H9 (cell line): Measurements from ENCODE around the gene FIGNL2. TPM values are rescaled to one million over a fixed set of nuclear protein-coding genes. Genes with fewer than 3 reads are reported as not detected.

Experiments
- DNase-seq: peaks from one replicate; pipeline ENCODE4 v3.0.0-alpha.2; 2017
- H2AFZ ChIP-seq: one replicate; pipeline ENCODE4 v1.6.1; 2013; ENCODE audit warnings: mild to moderate bottlenecking, low read length, control low read depth, moderate library complexity
- H2AK5ac ChIP-seq: 2 replicates; pipeline ENCODE4 v1.6.1; 2013; ENCODE audit warnings: low read length, control low read depth, mixed read lengths; ENCODE audit not compliant: insufficient read length
- H2BK120ac ChIP-seq: one replicate; pipeline ENCODE4 v1.6.1; 2013; ENCODE audit warnings: low read depth, mild to moderate bottlenecking, low read length, control low read depth, inconsistent platforms; ENCODE audit not compliant: poor library complexity, severe bottlenecking
- H2BK12ac ChIP-seq: 2 replicates; pipeline ENCODE4 v1.6.1; 2013; ENCODE audit warnings: low read length, control low read depth, mixed read lengths, low read depth; ENCODE audit not compliant: insufficient read length
- H2BK15ac ChIP-seq: 2 replicates; pipeline ENCODE4 v1.6.1; 2013; ENCODE audit warnings: low read depth, low read length, control low read depth
- H2BK20ac ChIP-seq: one replicate; pipeline ENCODE4 v1.6.1; 2013; ENCODE audit warnings: low read depth, mild to moderate bottlenecking, low read length, control low read depth, inconsistent platforms; ENCODE audit not compliant: poor library complexity, severe bottlenecking
- H2BK5ac ChIP-seq: 2 replicates; pipeline ENCODE4 v1.6.1; 2013; ENCODE audit warnings: low read length, control low read depth, mixed read lengths; ENCODE audit not compliant: insufficient read length
- H3K14ac ChIP-seq: 2 replicates; pipeline ENCODE4 v1.6.1; 2013; ENCODE audit warnings: low read length, control low read depth; ENCODE audit not compliant: insufficient read depth
- H3K18ac ChIP-seq: 2 replicates; pipeline ENCODE4 v1.6.1; 2013; ENCODE audit warnings: low read depth, mild to moderate bottlenecking, mixed read lengths, low read length, control low read depth; ENCODE audit not compliant: insufficient read length
- H3K23ac ChIP-seq: 2 replicates; pipeline ENCODE4 v1.6.1; 2013; ENCODE audit warnings: low read length, control low read depth, mixed read lengths, low read depth; ENCODE audit not compliant: insufficient read length
- H3K23me2 ChIP-seq: 2 replicates; pipeline ENCODE4 v1.6.1; 2013; ENCODE audit warnings: low read depth, mild to moderate bottlenecking, mixed read lengths, low read length, control low read depth; ENCODE audit not compliant: insufficient read length, poor library complexity, severe bottlenecking
- H3K27ac ChIP-seq: 2 replicates; pipeline ENCODE4 v1.5.1; 2013; ENCODE audit warnings: low read length, control low read depth, mixed read lengths, low read depth; ENCODE audit not compliant: insufficient read length
- H3K27me3 ChIP-seq: 2 replicates; pipeline ENCODE4 v1.6.1; 2013; ENCODE audit warnings: low read length, control low read depth, inconsistent platforms; ENCODE audit not compliant: insufficient read depth
- H3K4ac ChIP-seq: 2 replicates; pipeline ENCODE4 v1.6.1; 2013; ENCODE audit warnings: low read depth, mild to moderate bottlenecking, control low read depth, inconsistent platforms, low read length, moderate library complexity
- H3K4me1 ChIP-seq: 2 replicates; pipeline ENCODE4 v1.6.1; 2013; ENCODE audit warnings: low read length, control low read depth, inconsistent platforms; ENCODE audit not compliant: insufficient read depth
- H3K4me2 ChIP-seq: 2 replicates; pipeline ENCODE4 v1.6.1; 2013; ENCODE audit warnings: low read length, control low read depth, mixed read lengths; ENCODE audit not compliant: insufficient read length, insufficient read depth
- H3K56ac ChIP-seq: 2 replicates; pipeline ENCODE4 v1.6.1; 2013; ENCODE audit warnings: low read depth, mild to moderate bottlenecking, mixed read lengths, low read length, control low read depth; ENCODE audit not compliant: insufficient read length
- H3K79me1 ChIP-seq: 2 replicates; pipeline ENCODE4 v1.6.1; 2013; ENCODE audit warnings: low read depth, mild to moderate bottlenecking, moderate library complexity, low read length, control low read depth, inconsistent platforms; ENCODE audit not compliant: insufficient read depth, poor library complexity, severe bottlenecking
- H3K79me2 ChIP-seq: 2 replicates; pipeline ENCODE4 v1.6.1; 2013; ENCODE audit warnings: low read length, control low read depth, inconsistent platforms; ENCODE audit not compliant: insufficient read depth
- H3K9ac ChIP-seq: 2 replicates; pipeline ENCODE4 v1.6.1; 2013; ENCODE audit warnings: low read length, control low read depth, mixed read lengths; ENCODE audit not compliant: insufficient read length; ENCODE audit errors: extremely low read depth
- H3K9me3 ChIP-seq: one replicate; pipeline ENCODE4 v1.6.1; 2013; ENCODE audit warnings: low read depth, low read length, inconsistent platforms; ENCODE audit not compliant: control insufficient read depth
- H3T11ph ChIP-seq: one replicate; pipeline ENCODE4 v1.6.1; 2013; ENCODE audit warnings: mild to moderate bottlenecking, low read length, control low read depth, inconsistent platforms
- H4K20me1 ChIP-seq: one replicate; pipeline ENCODE4 v1.6.1; 2013; ENCODE audit not compliant: control insufficient read depth, insufficient read length, insufficient read depth
- H4K5ac ChIP-seq: 2 replicates; pipeline ENCODE4 v1.6.1; 2013; ENCODE audit warnings: low read depth, mild to moderate bottlenecking, mixed read lengths, low read length, control low read depth; ENCODE audit not compliant: insufficient read length
- H4K8ac ChIP-seq: replicated peaks from 2 replicates; pipeline ENCODE4 v1.6.1; 2013; ENCODE audit warnings: low read length, control low read depth, mixed read lengths, low read depth; ENCODE audit not compliant: insufficient read length
- H4K91ac ChIP-seq: 2 replicates; pipeline ENCODE4 v1.6.1; 2013; ENCODE audit warnings: low read depth, mild to moderate bottlenecking, moderate library complexity, mixed read lengths, low read length, control low read depth; ENCODE audit not compliant: insufficient read length
- H3K27ac Mint-ChIP-seq, 3 experiments: 2 replicates in 2 of 3; 3 replicates in 1 of 3; pipeline ENCODE4 v1.8.0; 2020 to 2021; ENCODE audit warnings: mixed read lengths in 3 of 3, mild to moderate bottlenecking in 1 of 3, moderate library complexity in 1 of 3
- H3K27me3 Mint-ChIP-seq: 2 replicates; pipeline ENCODE4 v1.8.0; 2021; ENCODE audit warnings: low read depth, mild to moderate bottlenecking, moderate library complexity, mixed read lengths
- H3K36me3 Mint-ChIP-seq, 3 experiments: 2 replicates in 2 of 3; 3 replicates in 1 of 3; pipeline ENCODE4 v1.8.0; 2020 to 2021; ENCODE audit warnings: low read depth in 3 of 3, mixed read lengths in 3 of 3; ENCODE audit not compliant: insufficient read depth in 1 of 3
- H3K4me1 Mint-ChIP-seq, 2 experiments: 2 replicates each; pipeline ENCODE4 v1.8.0; 2020; ENCODE audit warnings: mixed read lengths in 2 of 2
- H3K4me3 Mint-ChIP-seq, 2 experiments: 2 replicates in 1 of 2; 3 replicates in 1 of 2; pipeline ENCODE4 v1.8.0; 2020 to 2021; ENCODE audit warnings: mild to moderate bottlenecking in 2 of 2, mixed read lengths in 2 of 2, moderate library complexity in 1 of 2
- H3K9me3 Mint-ChIP-seq, 2 experiments: 2 replicates in 1 of 2; 3 replicates in 1 of 2; pipeline ENCODE4 v1.8.0; 2020; ENCODE audit warnings: mild to moderate bottlenecking in 2 of 2, mixed read lengths in 2 of 2, moderate library complexity in 1 of 2
- WGBS: extraction: QIAGEN DNeasy Blood & Tissue Kit; methylation state at CpG from one replicate; pipeline ENCODE4 v1.1.7; 2013; ENCODE audit warnings: missing lambda C conversion rate, low lambda C conversion rate, mixed read lengths; ENCODE audit not compliant: insufficient read length; ENCODE audit errors: extremely low coverage; 5-methylcytosine and 5-hydroxymethylcytosine counted together
- total RNA-seq: library from RNA; stranded (reverse); gene quantifications from 2 replicates; pipeline ENCODE4 v1.2.1, GENCODE V29; 2021
- TF ChIP-seq, protein P1 (sequence below): fragments of 200-600 bp; sonication (generic); conservative IDR thresholded peaks from 3 replicates; pipeline ENCODE4 v1.8.0; 2021; ENCODE audit warnings: antibody characterized with exemption, mild to moderate bottlenecking

Gene FIGNL2
- total RNA-seq, 1 experiment from 2014 or later, result 19.7 TPM

GRCh38 chr12:51852404-51853137 lies 4.1 kb upstream of the FIGNL2 start:
- Histone ChIP-seq H3K56ac (no peak overlapping the region), H3T11ph (no peak overlapping the region), H2BK20ac (no peak overlapping the region), H2BK5ac (no peak overlapping the region), H3K18ac (no peak overlapping the region), H3K27ac (no peak overlapping the region), H3K4me1 (no peaks in the 10 kb centered on the region; the same call in 1 of the 2 replicates), H3K23ac (no peak overlapping the region), H3K4me2 (no peak overlapping the region), H3K79me2 (no peaks in the 10 kb centered on the region), H3K4ac (no peak overlapping the region), H4K91ac (no peak overlapping the region), H2BK12ac (no peak overlapping the region), H2BK15ac (no peak overlapping the region), H4K8ac (no peak overlapping the region), H3K14ac (no peak overlapping the region), H3K9me3 (no peaks in the 10 kb centered on the region), H2BK120ac (no peak overlapping the region), H3K79me1 (no peaks in the 10 kb centered on the region), H4K20me1 (no peaks in the 10 kb centered on the region), H2AK5ac (no peak overlapping the region), H3K9ac (no peak overlapping the region), H3K27me3 (peaks cover 23% of the 10 kb centered on the region; the same call in 1 of the 2 replicates), H2AFZ (no peak overlapping the region), H3K23me2 (peaks cover 16% of the 10 kb centered on the region), H4K5ac (no peak overlapping the region)
- peaks cover 0 to 2% (median 0%) of the 10 kb centered on the region in 3 experiments; a peak in 2 of 7 replicates for H3K36me3 Mint-ChIP-seq
- H3K27me3 Mint-ChIP-seq, result peaks cover 62% of the 10 kb centered on the region
- H3K4me3 Mint-ChIP-seq, result no peak overlapping the region
- no peaks in the 10 kb centered on the region; a peak in 1 of 5 replicates for H3K9me3 Mint-ChIP-seq
- TF ChIP-seq, protein P1, sequence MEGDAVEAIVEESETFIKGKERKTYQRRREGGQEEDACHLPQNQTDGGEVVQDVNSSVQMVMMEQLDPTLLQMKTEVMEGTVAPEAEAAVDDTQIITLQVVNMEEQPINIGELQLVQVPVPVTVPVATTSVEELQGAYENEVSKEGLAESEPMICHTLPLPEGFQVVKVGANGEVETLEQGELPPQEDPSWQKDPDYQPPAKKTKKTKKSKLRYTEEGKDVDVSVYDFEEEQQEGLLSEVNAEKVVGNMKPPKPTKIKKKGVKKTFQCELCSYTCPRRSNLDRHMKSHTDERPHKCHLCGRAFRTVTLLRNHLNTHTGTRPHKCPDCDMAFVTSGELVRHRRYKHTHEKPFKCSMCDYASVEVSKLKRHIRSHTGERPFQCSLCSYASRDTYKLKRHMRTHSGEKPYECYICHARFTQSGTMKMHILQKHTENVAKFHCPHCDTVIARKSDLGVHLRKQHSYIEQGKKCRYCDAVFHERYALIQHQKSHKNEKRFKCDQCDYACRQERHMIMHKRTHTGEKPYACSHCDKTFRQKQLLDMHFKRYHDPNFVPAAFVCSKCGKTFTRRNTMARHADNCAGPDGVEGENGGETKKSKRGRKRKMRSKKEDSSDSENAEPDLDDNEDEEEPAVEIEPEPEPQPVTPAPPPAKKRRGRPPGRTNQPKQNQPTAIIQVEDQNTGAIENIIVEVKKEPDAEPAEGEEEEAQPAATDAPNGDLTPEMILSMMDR, result no peak
- DNase-seq, result no peak
- H3K27ac Mint-ChIP-seq, result no peak overlapping the region; a peak in 1 of 7 replicates
- H3K4me1 Mint-ChIP-seq, result peaks cover 38 to 58% of the 10 kb centered on the region in 2 experiments
- WGBS, result no CpG with 5 or more reads among the region's 5 CpGs
